Purkinje cell (primary cell): ENCODE data around the gene REXO5. TPM values are rescaled to one million over a fixed set of nuclear protein-coding genes. Genes with fewer than 3 reads are reported as not detected.

ENCODE experiments used
- polyA plus RNA-seq: library from polyadenylated mRNA; unstranded; fragments of >200 nt; fragmentation: Nextera tagmentation; gene quantifications from 2 replicates; pipeline ENCODE4 v1.2.1, GENCODE V29; 2014

REXO5 gene
- 0.23 and 1.1 TPM in 2 replicates for polyA plus RNA-seq

GRCh38 chr16:20806168-20807050 lies at the start of gene REXO5, which contains the start of gene ERI2:
Gene REXO5, plus strand, starts transcription at chr16:20806527. Its CDS starts 427 bp downstream, at chr16:20806954.
Gene ERI2, minus strand, starts transcription at chr16:20806472. Its CDS starts 42 bp downstream, at chr16:20806430.

GRCh38 chr16:20763461-20764232 lies 42.7 kb upstream of the REXO5 start, which contains the start of gene ACSM3:
Gene ACSM3, plus strand, starts transcription at chr16:20764014. Its CDS starts 6,021 bp downstream, at chr16:20770035.

Other genes starting within 250 kb of the REXO5 start
- not detected in 2 replicates for gene ACSM2B, start 230.2 kb upstream of the REXO5 start, polyA plus RNA-seq
- gene ACSM1, start 108.8 kb upstream of the REXO5 start, polyA plus RNA-seq = 1.2 TPM in 1 of 2 replicates, not detected in the other
- gene THUMPD1, start 64.7 kb upstream of the REXO5 start, polyA plus RNA-seq = 19.6 and 26.6 TPM in 2 replicates
- 1.1 TPM in 1 of 2 replicates, not detected in the other for gene ACSM3, start 42.5 kb upstream of the REXO5 start, polyA plus RNA-seq
- 11.9 and 12.5 TPM in 2 replicates for gene ERI2, start 55 bp upstream of the REXO5 start, polyA plus RNA-seq
- gene DCUN1D3, start 93.8 kb downstream of the REXO5 start, polyA plus RNA-seq = 1.7 and 2.7 TPM in 2 replicates
- gene LYRM1, start 94.2 kb downstream of the REXO5 start, polyA plus RNA-seq = 38.6 and 63.8 TPM in 2 replicates